ENCODE data around the gene MS4A12.
"Not testable (repeated sequence)": the region's sequence is repeated elsewhere in the genome, so short reads cannot be mapped to it uniquely, and the experiment has no call there.

The MS4A12 gene

GRCh38 chr11:60492488-60493009 is at the start of gene MS4A12:
Gene MS4A12 (plus strand): TSS chr11:60492778. CDS start chr11:60497319, 4,541 bp downstream.
- TF ChIP-seq CTCF (IDR thresholded peaks at IDR 0.05; ENCODE audit: extremely low read depth, missing control alignments): no peak
- DNase-seq (ENCODE audit: low spot score): no peak

- DNase-seq (ENCODE audit: low spot score): no peak
- TF ChIP-seq CTCF (IDR thresholded peaks at IDR 0.05; ENCODE audit: extremely low read depth, missing control alignments): no peak
Measured at GRCh38 chr11:60447070-60447469, 45.5 kb upstream of the MS4A12 start.

- no peak for TF ChIP-seq CTCF (IDR thresholded peaks at IDR 0.05; ENCODE audit: extremely low read depth, missing control alignments)
- DNase-seq (ENCODE audit: low spot score): no peak
Measured at GRCh38 chr11:60447846-60448245, 44.7 kb upstream of the MS4A12 start.

GRCh38 chr11:60451185-60451584 is 41.4 kb upstream of the MS4A12 start:
- DNase-seq (ENCODE audit: low spot score): not testable (repeated sequence)

- TF ChIP-seq CTCF (IDR thresholded peaks at IDR 0.05; ENCODE audit: extremely low read depth, missing control alignments): no peak
- no peak for DNase-seq (ENCODE audit: low spot score)
Measured at GRCh38 chr11:60454212-60454611, 38.4 kb upstream of the MS4A12 start.

GRCh38 chr11:60455531-60456042 is 37.0 kb upstream of the MS4A12 start, which contains the start of gene MS4A1:
Gene MS4A1 (plus strand): TSS chr11:60455847. CDS start chr11:60462375, 6,528 bp downstream.
- TF ChIP-seq CTCF (IDR thresholded peaks at IDR 0.05; ENCODE audit: extremely low read depth, missing control alignments): no peak
- peak; percentile 80 for DNase-seq (ENCODE audit: low spot score)

GRCh38 chr11:60457576-60457975 is 35.0 kb upstream of the MS4A12 start:
- TF ChIP-seq CTCF (IDR thresholded peaks at IDR 0.05; ENCODE audit: extremely low read depth, missing control alignments): no peak
- peak; percentile 49 for DNase-seq (ENCODE audit: low spot score)

GRCh38 chr11:60459345-60459744 is 33.2 kb upstream of the MS4A12 start:
- no peak for DNase-seq (ENCODE audit: low spot score)
- no peak for TF ChIP-seq CTCF (IDR thresholded peaks at IDR 0.05; ENCODE audit: extremely low read depth, missing control alignments)
